Fibroblast of peridontal ligament (primary cell): ENCODE data around the gene SH3RF3.
A peak's percentile ranks its signal among the peaks of the same experiment; 100 is the strongest.
"Not testable (repeated sequence)": the region's sequence is repeated elsewhere in the genome, so short reads cannot be mapped to it uniquely, and the experiment has no call there.

Experiments used
- DNase-seq: peaks from one replicate; pipeline ENCODE4 v3.0.0-alpha.2; 2010; ENCODE audit errors: extremely low read depth

The SH3RF3 gene

GRCh38 chr2:109157563-109158105 is 28.6 kb downstream of the SH3RF3 start:
- DNase-seq = no peak

DNA sequence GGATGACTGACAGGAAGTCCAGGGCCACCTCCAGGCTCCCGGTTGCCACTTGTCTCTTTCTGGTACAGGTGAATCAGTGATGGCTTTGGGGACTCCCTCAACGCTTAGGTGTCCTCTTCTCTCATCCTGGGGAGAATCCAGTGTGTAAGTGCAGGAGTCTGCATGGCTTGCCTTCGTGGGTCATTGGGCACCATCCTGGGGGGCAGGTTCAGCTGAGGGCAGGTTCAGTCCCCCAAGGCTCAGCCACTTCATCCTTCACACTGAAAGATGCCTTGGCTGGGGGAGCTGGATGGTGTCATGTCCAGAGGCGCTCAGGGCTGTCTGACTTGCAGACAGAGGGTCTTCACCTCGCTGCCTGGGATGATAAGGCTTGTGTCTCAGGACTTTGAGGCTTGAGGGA is 29.2 kb downstream of the SH3RF3 start:
- DNase-seq = no peak

DNA sequence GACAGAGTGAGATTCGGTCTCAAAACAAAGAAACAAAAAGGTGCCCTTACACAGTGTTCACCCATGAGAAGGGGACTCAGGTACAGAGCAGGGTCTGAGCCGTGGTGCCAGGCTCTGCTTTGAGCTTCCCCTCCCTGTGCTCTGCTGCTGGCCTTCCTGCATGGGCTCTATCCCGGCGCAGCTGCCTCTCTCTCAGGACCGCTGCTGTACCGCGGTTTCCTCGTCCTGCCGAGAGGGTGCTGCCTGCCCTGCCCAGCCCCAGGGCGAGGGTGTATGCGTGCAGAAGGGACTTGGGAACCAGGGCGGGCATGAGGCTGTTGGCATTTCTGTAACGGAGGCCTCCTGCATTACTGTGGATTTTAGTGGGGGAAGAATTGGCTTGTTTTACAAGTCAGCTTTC is 30.1 kb downstream of the SH3RF3 start:
- DNase-seq = no peak

- DNase-seq = no peak
Measured at GRCh38 chr2:109160714-109161440, 31.9 kb downstream of the SH3RF3 start.

DNA sequence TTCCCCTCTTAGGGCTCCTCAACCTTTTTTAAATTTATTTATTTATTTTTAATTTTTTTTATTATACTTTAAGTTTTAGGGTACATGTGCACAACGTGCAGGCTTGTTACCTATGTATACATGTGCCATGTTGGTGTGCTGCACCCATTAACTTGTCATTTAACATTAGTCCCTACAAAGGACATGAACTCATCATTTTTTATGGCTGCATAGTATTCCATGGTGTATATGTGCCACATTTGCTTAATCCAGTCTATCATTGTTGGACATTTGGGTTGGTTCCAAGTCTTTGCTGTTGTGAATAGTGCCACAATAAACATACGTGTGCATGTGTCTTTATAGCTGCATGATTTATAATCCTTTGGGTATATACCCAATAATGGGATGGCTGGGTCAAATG is 33.4 kb downstream of the SH3RF3 start:
- not testable (repeated sequence) for DNase-seq

DNA sequence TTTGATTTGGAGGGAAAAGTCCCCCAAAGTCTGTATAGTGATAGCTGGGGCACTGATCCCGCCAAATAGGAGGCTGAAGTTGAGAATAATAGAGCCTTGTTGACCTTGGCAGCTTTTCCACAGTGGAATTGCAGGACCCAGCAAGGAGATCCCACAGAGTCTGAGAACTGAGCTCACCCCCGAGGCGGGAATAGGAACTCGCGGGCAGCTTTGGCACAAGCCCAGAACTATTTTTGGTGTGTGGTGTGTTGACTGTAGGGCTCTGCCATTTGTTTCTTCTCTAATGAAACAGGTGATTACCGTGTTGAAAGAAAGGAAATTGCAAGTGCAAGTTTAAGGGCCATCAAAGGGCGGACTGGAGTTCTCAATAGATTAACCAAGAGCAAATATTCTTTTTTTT is 34.0 kb downstream of the SH3RF3 start:
- DNase-seq = peak; percentile 42

DNA sequence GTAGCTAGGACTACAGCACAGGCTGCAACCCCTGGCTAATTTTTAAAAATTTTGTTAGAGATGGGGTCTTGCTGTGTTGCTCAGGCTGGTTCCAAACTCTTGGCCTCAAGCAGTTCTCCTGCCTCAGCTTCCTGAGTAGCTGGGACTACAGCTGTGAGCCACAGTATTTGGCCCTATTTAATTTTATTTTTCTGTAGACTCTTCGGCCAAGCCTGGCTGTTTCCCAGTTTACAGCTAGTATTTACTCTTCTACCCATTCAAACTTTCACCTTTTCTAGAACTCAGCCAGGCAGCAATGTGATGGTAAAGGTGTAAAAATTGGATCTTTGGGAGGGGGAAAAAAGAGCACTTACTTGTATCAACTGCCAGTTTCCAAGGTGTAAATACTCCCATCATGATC is 35.3 kb downstream of the SH3RF3 start:
- DNase-seq = no peak

DNA sequence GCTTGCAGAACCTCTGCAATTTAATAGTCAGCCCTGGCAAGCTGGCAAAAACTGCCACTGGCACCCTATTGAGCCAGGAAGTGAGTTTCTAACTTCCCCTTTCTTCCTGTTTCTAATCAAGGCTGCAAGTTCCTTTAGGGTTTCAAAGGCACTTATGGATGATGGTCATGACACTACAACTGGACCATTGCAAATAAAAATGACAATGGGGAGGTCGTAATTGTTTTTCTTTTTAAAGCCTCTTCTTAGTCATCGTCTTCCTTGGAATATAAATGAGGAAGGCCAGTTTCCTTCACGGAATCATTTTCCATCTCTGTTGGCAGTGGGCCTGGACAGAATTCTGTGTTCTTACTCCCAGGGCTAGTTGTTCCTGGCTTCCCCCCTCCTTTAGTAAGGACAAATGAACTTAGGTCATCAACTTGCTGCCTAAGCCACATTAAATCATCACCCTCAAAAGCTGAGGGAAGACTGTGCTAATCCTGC is 35.8 kb downstream of the SH3RF3 start:
- peak; percentile 84 for DNase-seq

GRCh38 chr2:109166811-109167210 is 37.8 kb downstream of the SH3RF3 start:
- DNase-seq = peak; percentile 80

- DNase-seq = peak; percentile 40
Measured at GRCh38 chr2:109168086-109168485, 39.1 kb downstream of the SH3RF3 start.

DNA sequence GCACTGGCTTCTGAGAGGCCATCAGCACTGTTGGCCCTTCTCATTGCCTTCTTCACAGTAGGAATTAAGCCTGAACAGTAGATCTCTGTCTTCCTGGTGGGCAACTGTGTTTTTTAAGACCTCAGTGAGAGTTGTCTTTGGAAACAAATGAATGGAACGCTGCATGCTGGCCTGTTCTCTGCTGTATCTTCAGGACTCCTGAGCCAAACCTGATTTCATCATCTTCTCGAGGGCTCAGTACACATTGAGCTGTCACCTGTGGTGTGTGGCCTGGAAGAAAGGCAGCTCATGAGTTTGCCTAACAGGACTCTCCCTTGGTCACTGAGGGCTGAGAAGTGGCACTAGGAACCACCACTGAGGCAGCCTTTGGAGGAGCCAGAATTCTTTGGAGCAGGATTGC is 39.7 kb downstream of the SH3RF3 start:
- DNase-seq = no peak

DNA sequence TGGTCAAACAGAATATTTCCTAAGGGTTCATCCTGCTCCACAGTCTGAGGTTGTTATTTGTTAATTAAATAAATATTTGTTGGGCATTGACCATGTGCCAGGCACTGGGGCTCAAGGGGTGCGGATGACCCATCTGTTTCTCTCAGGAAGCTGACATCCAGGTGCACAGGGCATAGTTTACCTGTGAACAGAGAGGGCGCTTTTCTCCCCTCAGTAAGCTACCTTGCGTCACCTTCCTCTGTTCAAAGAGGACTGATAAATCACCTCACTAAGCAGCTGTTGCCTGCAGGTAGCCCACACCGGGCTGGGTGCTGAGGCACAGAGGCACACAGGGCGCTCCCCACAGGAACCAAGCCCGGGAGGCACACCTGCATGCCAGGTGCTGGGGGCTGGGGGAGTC is 41.6 kb downstream of the SH3RF3 start:
- no peak for DNase-seq

- peak; percentile 100 for DNase-seq
Measured at GRCh38 chr2:109171444-109172334, 42.7 kb downstream of the SH3RF3 start.

DNA sequence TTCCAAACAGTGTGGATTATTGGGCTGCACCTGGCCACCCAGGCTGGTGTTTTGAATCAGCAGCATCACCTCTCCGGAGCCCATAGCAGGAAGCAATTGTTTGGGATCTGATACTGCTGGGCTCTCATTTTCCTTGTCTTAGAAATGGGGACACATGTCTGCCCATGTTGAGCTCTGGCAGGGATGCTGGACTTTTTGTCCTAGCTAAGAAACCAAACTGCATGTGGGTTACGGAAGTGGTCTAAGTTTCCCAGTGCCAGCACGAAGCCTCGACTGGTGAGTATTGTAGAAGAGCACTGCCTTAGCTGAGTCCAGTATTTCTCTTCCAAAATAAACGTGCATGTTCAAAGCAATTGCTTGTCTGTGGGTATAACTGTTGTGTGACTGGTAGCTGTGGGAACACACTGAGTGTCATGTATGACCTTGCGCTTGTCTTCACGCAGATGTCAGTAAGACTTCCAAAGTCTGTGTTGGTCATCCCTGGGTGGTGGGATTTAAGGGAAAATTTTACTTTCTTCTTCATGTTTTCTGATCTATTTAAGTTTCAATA is 43.6 kb downstream of the SH3RF3 start:
- DNase-seq = peak; percentile 41

- peak; percentile 97 for DNase-seq
Measured at GRCh38 chr2:109173311-109174171, 44.5 kb downstream of the SH3RF3 start.

- no peak for DNase-seq
Measured at GRCh38 chr2:109174214-109174613, 45.2 kb downstream of the SH3RF3 start.

GRCh38 chr2:109174626-109175349 is 45.8 kb downstream of the SH3RF3 start:
- no peak for DNase-seq

DNA sequence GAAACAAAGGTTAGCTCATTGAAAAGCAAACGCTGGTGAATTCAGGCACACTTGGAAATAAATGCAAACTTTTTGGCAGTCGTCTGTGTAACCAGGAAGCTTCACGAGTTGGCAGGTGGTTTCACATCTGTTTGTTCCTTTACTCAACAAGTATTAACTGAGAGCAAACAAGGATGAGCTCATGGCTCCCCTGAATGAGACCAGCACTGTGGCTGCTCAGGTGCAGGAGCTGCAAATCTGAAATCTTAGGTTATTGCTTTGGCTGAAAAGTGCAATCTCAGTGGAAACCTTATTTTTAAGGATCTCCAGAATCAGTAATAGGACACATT is 46.3 kb downstream of the SH3RF3 start:
- no peak for DNase-seq

- no peak for DNase-seq
Measured at GRCh38 chr2:109176928-109177327, 47.9 kb downstream of the SH3RF3 start.

DNA sequence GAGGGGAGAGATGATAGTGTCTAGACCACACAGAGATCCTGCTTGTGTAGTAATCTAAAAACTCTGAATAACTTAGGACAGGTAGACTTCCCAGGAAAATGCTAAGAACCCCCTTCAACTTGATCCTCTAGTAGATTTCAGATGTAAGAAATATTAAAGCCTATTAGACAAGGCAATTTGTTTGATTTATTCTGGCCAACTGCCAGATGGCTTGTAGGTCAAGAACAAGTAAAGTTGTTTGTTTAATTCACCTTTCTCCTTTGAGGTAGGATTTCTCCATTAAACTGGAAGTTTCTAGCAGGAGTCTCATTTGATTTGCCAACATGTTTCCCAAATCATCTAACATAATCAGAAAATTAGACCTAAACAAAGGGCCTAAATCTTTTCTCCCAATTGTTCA is 48.6 kb downstream of the SH3RF3 start:
- no peak for DNase-seq

DNA sequence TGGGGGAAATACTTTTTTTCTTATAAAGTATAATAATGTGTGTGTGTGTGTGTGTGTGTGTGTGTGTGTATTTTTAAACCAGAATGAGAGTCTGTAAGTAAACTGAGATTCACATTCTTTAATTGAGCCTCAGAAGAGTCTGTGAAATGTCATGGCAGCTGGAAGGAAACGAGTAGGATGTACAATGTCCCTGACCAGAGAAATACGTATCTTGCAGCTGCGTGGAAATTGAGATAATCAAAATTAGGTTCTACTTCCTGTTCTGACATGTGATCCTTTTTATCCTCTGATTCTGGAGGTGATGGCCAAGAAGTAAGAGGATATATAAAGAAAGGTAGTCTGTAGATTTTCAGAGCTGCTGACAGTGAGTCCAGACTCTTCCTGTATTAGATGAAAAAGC is 50.0 kb downstream of the SH3RF3 start:
- DNase-seq = no peak
